Panc1 (cell line): ENCODE results near the gene PIAS4.

Experiments
- POLR2AphosphoS5 ChIP-seq: IDR thresholded peaks from 2 replicates; pipeline ENCODE4 v1.6.1; 2012; ENCODE audit warnings: mild to moderate bottlenecking, low read depth, low read length, moderate library complexity
- REST ChIP-seq, 2 experiments: IDR thresholded peaks; 2 replicates each; pipeline ENCODE4 v1.6.1; 2011 to 2012; ENCODE audit warnings: low read depth in 2 of 2, control low read depth in 1 of 2, low read length in 1 of 2, mild to moderate bottlenecking in 1 of 2, moderate library complexity in 1 of 2; ENCODE audit not compliant: insufficient read depth in 1 of 2
- SIN3A ChIP-seq: IDR thresholded peaks from 2 replicates; pipeline ENCODE4 v1.6.1; 2012; ENCODE audit warnings: low read depth, mild to moderate bottlenecking, low read length, moderate library complexity, borderline replicate concordance; ENCODE audit not compliant: insufficient read depth
- TF ChIP-seq, protein P1 (sequence below): fragments of 450-650 bp; IDR thresholded peaks from 2 replicates; pipeline ENCODE4 v1.5.1; 2017; ENCODE audit warnings: mild to moderate bottlenecking

- TF ChIP-seq, protein P1, sequence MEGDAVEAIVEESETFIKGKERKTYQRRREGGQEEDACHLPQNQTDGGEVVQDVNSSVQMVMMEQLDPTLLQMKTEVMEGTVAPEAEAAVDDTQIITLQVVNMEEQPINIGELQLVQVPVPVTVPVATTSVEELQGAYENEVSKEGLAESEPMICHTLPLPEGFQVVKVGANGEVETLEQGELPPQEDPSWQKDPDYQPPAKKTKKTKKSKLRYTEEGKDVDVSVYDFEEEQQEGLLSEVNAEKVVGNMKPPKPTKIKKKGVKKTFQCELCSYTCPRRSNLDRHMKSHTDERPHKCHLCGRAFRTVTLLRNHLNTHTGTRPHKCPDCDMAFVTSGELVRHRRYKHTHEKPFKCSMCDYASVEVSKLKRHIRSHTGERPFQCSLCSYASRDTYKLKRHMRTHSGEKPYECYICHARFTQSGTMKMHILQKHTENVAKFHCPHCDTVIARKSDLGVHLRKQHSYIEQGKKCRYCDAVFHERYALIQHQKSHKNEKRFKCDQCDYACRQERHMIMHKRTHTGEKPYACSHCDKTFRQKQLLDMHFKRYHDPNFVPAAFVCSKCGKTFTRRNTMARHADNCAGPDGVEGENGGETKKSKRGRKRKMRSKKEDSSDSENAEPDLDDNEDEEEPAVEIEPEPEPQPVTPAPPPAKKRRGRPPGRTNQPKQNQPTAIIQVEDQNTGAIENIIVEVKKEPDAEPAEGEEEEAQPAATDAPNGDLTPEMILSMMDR: no peak
- TF ChIP-seq SIN3A (no peak), POLR2AphosphoS5 (no peak), REST (IDR thresholded peaks at IDR 0.05; ENCODE audit: insufficient read depth in 1 of 2, low read depth in 2 of 2, low read length in 1 of 2) (no peak)
These were observed 452 bp downstream of the PIAS4 start for GRCh38 chr19:4007836-4008539.
